GM12878 (cell line): ENCODE data around the gene ATAD5. TPM values are rescaled to one million over a fixed set of nuclear protein-coding genes. Genes with fewer than 3 reads are reported as not detected.

Experiments
- ATAC-seq: fragments of 200-7000 bp; cut with Tn5 transposase; 3 replicates; pipeline ENCODE4 v1.9.1; 2020; ENCODE audit warnings: mild to moderate bottlenecking, moderate library complexity
- BruUV-seq: library from RNA; stranded (reverse); fragments of 400-500 nt; replicated peaks from 2 replicates; lab custom pipeline; 2021; lab: Mats Ljungman, UMichigan
- CTCF ChIA-PET: fragments of 300-600 bp; sonication (Branson Sonifier 250); formaldehyde crosslinking; extraction: SDS; loops from one replicate; lab custom pipeline; 2021; ENCODE audit warnings: inconsistent platforms; lab: Yijun Ruan, JAX
- POLR2A ChIA-PET: fragments of 350-600 bp; formaldehyde crosslinking; extraction: SDS; loops from one replicate; lab custom pipeline; 2021; ENCODE audit warnings: inconsistent platforms; lab: Charles Lee
- RAD21 ChIA-PET: fragments of 300-600 bp; sonication (Branson Sonifier 250); formaldehyde crosslinking; loops from one replicate; lab custom pipeline; 2023; ENCODE audit warnings: antibody characterized with exemption; ENCODE audit not compliant: unreplicated experiment; lab: Charles Lee
- SMC1A ChIA-PET: fragments of 300-600 bp; sonication (Branson Sonifier 250); formaldehyde crosslinking; loops from one replicate; lab custom pipeline; 2023; ENCODE audit not compliant: unreplicated experiment, uncharacterized antibody; lab: Charles Lee
- DNase-seq: peaks from one replicate; pipeline ENCODE4 v3.0.0-alpha.2; 2011; ENCODE audit warnings: low read depth, low spot score
- FAIRE-seq: peaks from 3 replicates; lab custom pipeline; 2011; peaks lifted over from hg19 to GRCh38; lab: Jason Lieb, UNC
- H2AFZ ChIP-seq: 2 replicates; pipeline ENCODE4 v1.6.0; 2011; ENCODE audit warnings: low read depth, low read length, control low read depth; ENCODE audit not compliant: control insufficient read depth
- H3K27ac ChIP-seq: 2 replicates; pipeline ENCODE4 v1.5.1; 2011; ENCODE audit warnings: control low read depth; ENCODE audit not compliant: control insufficient read depth, insufficient read depth
- H3K27me3 ChIP-seq, 2 experiments: replicated peaks in 1 of 2; 2 replicates each; pipeline versions ENCODE4 v1.6.0 to v1.6.1; 2011; ENCODE audit warnings: low read length in 1 of 2; ENCODE audit not compliant: control insufficient read depth in 2 of 2, insufficient read depth in 2 of 2
- H3K36me3 ChIP-seq, 2 experiments: 2 replicates each; pipeline ENCODE4 v1.5.1; 2011; ENCODE audit warnings: low read length in 1 of 2; ENCODE audit not compliant: control insufficient read depth in 2 of 2, insufficient read depth in 2 of 2
- H3K4me1 ChIP-seq: 2 replicates; pipeline ENCODE4 v1.6.1; 2011; ENCODE audit warnings: mild to moderate bottlenecking, low read length, moderate library complexity, mixed read lengths; ENCODE audit not compliant: control insufficient read depth, insufficient read depth
- H3K4me2 ChIP-seq: 2 replicates; pipeline ENCODE4 v1.6.0; 2011; ENCODE audit warnings: control low read depth; ENCODE audit not compliant: control insufficient read depth, insufficient read depth
- H3K4me3 ChIP-seq: fragments of 200-600 bp; sonication (generic); 2 replicates; pipeline ENCODE4 v1.5.1; 2016
- H3K79me2 ChIP-seq: 2 replicates; pipeline ENCODE4 v1.6.0; 2011; ENCODE audit warnings: low read length; ENCODE audit not compliant: control insufficient read depth, insufficient read depth
- H3K9ac ChIP-seq: 2 replicates; pipeline ENCODE4 v1.8.0; 2011; ENCODE audit warnings: low read length, control low read depth, mixed read lengths; ENCODE audit not compliant: control insufficient read depth, insufficient read depth
- H3K9me3 ChIP-seq: replicated peaks from 3 replicates; pipeline ENCODE4 v1.5.1; 2011; ENCODE audit warnings: mild to moderate bottlenecking, low read length; ENCODE audit not compliant: control insufficient read depth, insufficient read depth
- H4K20me1 ChIP-seq: 2 replicates; pipeline ENCODE4 v1.6.0; 2011; ENCODE audit not compliant: control insufficient read depth, insufficient read depth
- EGR1 ChIP-seq, 2 experiments: IDR thresholded peaks; 1 replicate in 1 of 2; 2 replicates in 1 of 2; pipeline ENCODE4 v1.6.1; 2011 to 2012; ENCODE audit warnings: low read depth in 2 of 2, low read length in 2 of 2, borderline replicate concordance in 1 of 2, mild to moderate bottlenecking in 1 of 2, moderate library complexity in 1 of 2
- FOXK2 ChIP-seq: fragments of 450-650 bp; IDR thresholded peaks from 2 replicates; pipeline ENCODE4 v1.6.1; 2017; ENCODE audit warnings: mild to moderate bottlenecking, moderate library complexity
- HDGF ChIP-seq: fragments of 450-650 bp; IDR thresholded peaks from 2 replicates; pipeline ENCODE4 v1.6.1; 2016; ENCODE audit warnings: antibody characterized with exemption
- IRF3 ChIP-seq: fragments of 450-650 bp; IDR thresholded peaks from 2 replicates; pipeline ENCODE4 v1.6.1; 2014; ENCODE audit warnings: mild to moderate bottlenecking
- JUND ChIP-seq: IDR thresholded peaks from 2 replicates; pipeline ENCODE4 v1.6.1; 2012; ENCODE audit warnings: low read depth, mild to moderate bottlenecking, low read length, improper control_type of control experiment, moderate library complexity
- PBX3 ChIP-seq: IDR thresholded peaks from 2 replicates; pipeline ENCODE4 v1.6.1; 2011; ENCODE audit warnings: mild to moderate bottlenecking, low read depth, low read length, moderate library complexity; ENCODE audit not compliant: insufficient replicate concordance
- PML ChIP-seq: IDR thresholded peaks from 2 replicates; pipeline ENCODE4 v1.6.1; 2012; ENCODE audit warnings: low read length, inconsistent platforms
- POLR2AphosphoS5 ChIP-seq: IDR thresholded peaks from 2 replicates; pipeline ENCODE4 v1.6.1; 2011; ENCODE audit warnings: mild to moderate bottlenecking, low read length, inconsistent platforms
- RAD51 ChIP-seq: fragments of 450-650 bp; IDR thresholded peaks from 2 replicates; pipeline ENCODE4 v1.6.1; 2016; ENCODE audit warnings: moderate library complexity, mild to moderate bottlenecking, inconsistent platforms
- SMAD1 ChIP-seq: fragments of 450-650 bp; IDR thresholded peaks from 2 replicates; pipeline ENCODE4 v1.6.1; 2018; ENCODE audit warnings: mild to moderate bottlenecking, low read depth; ENCODE audit not compliant: partially characterized antibody
- SMARCA5 ChIP-seq: fragments of 450-650 bp; IDR thresholded peaks from 2 replicates; pipeline ENCODE4 v1.6.1; 2017; ENCODE audit warnings: mild to moderate bottlenecking
- STAT1 ChIP-seq: fragments of 450-650 bp; conservative IDR thresholded peaks from 2 replicates; pipeline ENCODE4 v1.6.1; 2014; ENCODE audit warnings: antibody characterized with exemption, mild to moderate bottlenecking
- TARDBP ChIP-seq: IDR thresholded peaks from 2 replicates; pipeline ENCODE4 v1.6.1; 2016; ENCODE audit warnings: borderline replicate concordance
- USF1 ChIP-seq: IDR thresholded peaks from 2 replicates; pipeline ENCODE4 v1.6.1; 2011; ENCODE audit warnings: borderline replicate concordance, low read depth, mild to moderate bottlenecking, moderate library complexity, mixed read lengths, low read length; ENCODE audit not compliant: insufficient read depth; ENCODE audit errors: extremely low read length
- ZBED1 ChIP-seq: IDR thresholded peaks from 2 replicates; pipeline ENCODE4 v1.6.1; 2016; ENCODE audit warnings: borderline replicate concordance
- ZNF24 ChIP-seq: fragments of 450-650 bp; IDR thresholded peaks from 2 replicates; pipeline ENCODE4 v1.6.1; 2017; ENCODE audit warnings: antibody characterized with exemption, mild to moderate bottlenecking
- WGBS: methylation state at CpG from one replicate; pipeline ENCODE4 v1.1.6; 2016; ENCODE audit warnings: low lambda C conversion rate; ENCODE audit not compliant: insufficient replicate concordance, insufficient coverage; ENCODE audit errors: missing lambda C conversion rate; 5-methylcytosine and 5-hydroxymethylcytosine counted together
- in situ Hi-C: fragments of 300-500 bp; cut with MboI; formaldehyde crosslinking; loops from 9 replicates; pipeline ENCODE4 v1.14.3; 2018; ENCODE audit warnings: mixed read lengths
- intact Hi-C: fragments of 100-400 bp; cut with micrococcal nuclease; formaldehyde crosslinking; loops from one replicate; pipeline ENCODE4 v1.14.2; 2022; ENCODE audit not compliant: unreplicated experiment
- polyA plus RNA-seq, 11 experiments: library from polyadenylated mRNA; depleted of rRNA in 4 of 11; unstranded in 6 of 11; stranded (reverse) in 5 of 11; fragments of >200 nt; fragmentation: Nextera tagmentation in 4 of 11; fragmentation: Illumina TruSeq in 1 of 11; extraction: Ambion mirVana in 4 of 11; extraction: Trizol in 1 of 11; gene quantifications; 1 replicate in 1 of 11; 2 replicates in 10 of 11; pipeline versions ENCODE4 v1.2.1 to v1.2.3, GENCODE V29; 2011 to 2016; ENCODE audit warnings: inconsistent platforms in 2 of 11, missing spikeins in 2 of 11, low read depth in 1 of 11
- total RNA-seq, 4 experiments: library from RNA; depleted of rRNA in 3 of 4; stranded (reverse); fragments of >200 nt in 3 of 4; fragmentation: Illumina TruSeq in 1 of 4; extraction: Trizol in 1 of 4; gene quantifications; 2 replicates each; pipeline versions ENCODE4 v1.2.1 to v1.2.3, GENCODE V29; 2013 to 2021

The ATAD5 gene
- total and polyA plus RNA-seq, 10 of the 15 experiments (the other 5 are each of a cell fraction or from before 2014, with no cell fraction given) = 3.8 to 19.7 (median 13.2) TPM

- ChIA-PET SMC1A (no interaction called here), POLR2A (no interaction called here), CTCF (interaction anchor here (0.8 kb wide), 1 partner anchor 15 kb away, joined by 3 read pairs; no protein-coding TSS in a partner anchor), RAD21 (no interaction called here)
- Histone ChIP-seq H3K27ac (no peak overlapping the region), H3K9ac (no peak overlapping the region), H3K79me2 (no peaks in the 10 kb centered on the region), H3K4me1 (no peaks in the 10 kb centered on the region), H3K9me3 (no peaks in the 10 kb centered on the region), H3K4me2 (no peak overlapping the region), H4K20me1 (no peaks in the 10 kb centered on the region), H3K27me3 (no peaks in the 10 kb centered on the region), H3K4me3 (no peak overlapping the region), H3K36me3 (peaks cover 3 to 14% of the 10 kb centered on the region in 2 experiments; a peak in 3 of 4 replicates), H2AFZ (no peak overlapping the region)
- WGBS = 91% methylated on average over 6 of the region's 6 CpGs
- DNase-seq (no peak), ATAC-seq (no peak), FAIRE-seq (no peak)
- BruUV-seq = no TSS peak
- TF ChIP-seq EGR1 (IDR thresholded peaks at IDR 0.05; ENCODE audit: borderline replicate concordance in 1 of 2, low read depth in 2 of 2, low read length in 2 of 2) (no peak), IRF3 (no peak), JUND (no peak), PML (no peak), SMARCA5 (no peak), ZNF24 (no peak), USF1 (no peak), RAD51 (no peak), POLR2AphosphoS5 (no peak), FOXK2 (no peak), SMAD1 (no peak), ZBED1 (no peak), TARDBP (no peak), STAT1 (no peak), HDGF (no peak), PBX3 (no peak)
- intact Hi-C loops (no loop called here), in situ Hi-C loops (no loop called here)
Observed at GRCh38 chr17:30869005-30869404, 37.2 kb downstream of the ATAD5 start.
